HepG2 (cell line): ENCODE results near the gene ZFAND4. TPM values are rescaled to one million over a fixed set of nuclear protein-coding genes. Genes with fewer than 3 reads are reported as not detected.

Source experiments
- IKZF4 ChIP-seq: sonication (generic); formaldehyde crosslinking; IDR thresholded peaks from 2 replicates; pipeline ENCODE4 v1.5.1; 2020; ENCODE audit warnings: borderline replicate concordance, mild to moderate bottlenecking, low read depth, missing genetic modification reagents; ENCODE audit errors: not compliant biosample characterization
- IRX3 ChIP-seq: sonication (generic); formaldehyde crosslinking; IDR thresholded peaks from 2 replicates; pipeline ENCODE4 v1.8.1; 2023; ENCODE audit warnings: mild to moderate bottlenecking, low read depth, missing genetic modification reagents, borderline replicate concordance
- KLF9 ChIP-seq: IDR thresholded peaks from 2 replicates; pipeline ENCODE4 v1.6.1; 2016; ENCODE audit warnings: low read depth
- MED1 ChIP-seq: sonication (generic); formaldehyde crosslinking; IDR thresholded peaks from 2 replicates; pipeline ENCODE4 v1.4.0; 2020; ENCODE audit warnings: missing genetic modification reagents
- NFIC ChIP-seq: IDR thresholded peaks from 2 replicates; pipeline ENCODE4 v1.6.1; 2012; ENCODE audit warnings: mild to moderate bottlenecking, low read length, inconsistent platforms
- PBX3 ChIP-seq: sonication (generic); formaldehyde crosslinking; IDR thresholded peaks from 2 replicates; pipeline ENCODE4 v1.8.1; 2023; ENCODE audit warnings: missing genetic modification reagents, inconsistent platforms, borderline replicate concordance
- PHF21A ChIP-seq: sonication (generic); formaldehyde crosslinking; IDR thresholded peaks from 2 replicates; pipeline ENCODE4 v1.5.0; 2020; ENCODE audit warnings: mild to moderate bottlenecking, missing genetic modification reagents
- POLR2G ChIP-seq: fragments of 200-400 bp; formaldehyde crosslinking; IDR thresholded peaks from 2 replicates; pipeline ENCODE4 v1.6.1; 2018; ENCODE audit warnings: mild to moderate bottlenecking, low read depth, low read length, moderate library complexity
- RFX5 ChIP-seq: IDR thresholded peaks from 2 replicates; pipeline ENCODE4 v1.6.1; 2011; ENCODE audit warnings: low read depth, low read length, improper control_type of control experiment
- ZMAT3 ChIP-seq: sonication (generic); formaldehyde crosslinking; conservative IDR thresholded peaks from 2 replicates; pipeline ENCODE4 v1.7.0; 2021; ENCODE audit warnings: missing genetic modification reagents
- ZNF101 ChIP-seq: sonication (generic); formaldehyde crosslinking; IDR thresholded peaks from 2 replicates; pipeline ENCODE4 v1.4.0; 2020; ENCODE audit warnings: mild to moderate bottlenecking, low read depth, missing genetic modification reagents, borderline replicate concordance
- ZNF3 ChIP-seq: IDR thresholded peaks from 2 replicates; pipeline ENCODE4 v1.7.0; 2017; ENCODE audit warnings: inconsistent platforms
- ZNF354B ChIP-seq: sonication (generic); formaldehyde crosslinking; IDR thresholded peaks from 2 replicates; pipeline ENCODE4 v1.8.0; 2022; ENCODE audit warnings: mild to moderate bottlenecking, missing genetic modification reagents
- ZNF460 ChIP-seq: sonication (generic); formaldehyde crosslinking; IDR thresholded peaks from 2 replicates; pipeline ENCODE4 v1.5.1; 2020; ENCODE audit warnings: missing genetic modification reagents, mild to moderate bottlenecking, borderline replicate concordance
- ZSCAN29 ChIP-seq: sonication (generic); formaldehyde crosslinking; conservative IDR thresholded peaks from 2 replicates; pipeline ENCODE4 v1.4.0; 2020; ENCODE audit warnings: mild to moderate bottlenecking, missing genetic modification reagents
- polyA plus RNA-seq, 8 experiments: library from polyadenylated mRNA; depleted of rRNA in 3 of 8; stranded (reverse) in 7 of 8; unstranded in 1 of 8; fragments of >200 nt; fragmentation: Illumina TruSeq in 4 of 8; extraction: Trizol in 4 of 8; gene quantifications; 2 replicates each; pipeline versions ENCODE4 v1.2.1 to v1.2.3, GENCODE V29; 2011 to 2016; ENCODE audit warnings: low read depth in 4 of 8, missing spikeins in 1 of 8, mixed read lengths in 1 of 8; ENCODE audit not compliant: insufficient read depth in 1 of 8
- total RNA-seq, 5 experiments: library from RNA; depleted of rRNA; stranded (reverse); fragments of >200 nt; fragmentation: Illumina TruSeq; extraction: Trizol; gene quantifications; 2 replicates each; pipeline ENCODE4 v1.2.3, GENCODE V29; 2016; ENCODE audit warnings: low read depth in 1 of 5
- TF ChIP-seq, protein P1 (sequence below): sonication (generic); formaldehyde crosslinking; IDR thresholded peaks from 2 replicates; pipeline ENCODE4 v1.5.1; 2020; ENCODE audit warnings: missing genetic modification reagents, mild to moderate bottlenecking, borderline replicate concordance
- TF ChIP-seq, protein P2 (sequence below): sonication (generic); formaldehyde crosslinking; IDR thresholded peaks from 2 replicates; pipeline ENCODE4 v1.8.1; 2023; ENCODE audit warnings: mild to moderate bottlenecking, missing genetic modification reagents, borderline replicate concordance
- TF ChIP-seq, protein P3 (sequence below): sonication (generic); formaldehyde crosslinking; IDR thresholded peaks from 2 replicates; pipeline ENCODE4 v1.5.1; 2020; ENCODE audit warnings: missing genetic modification reagents, mild to moderate bottlenecking, borderline replicate concordance

The ZFAND4 gene
- total and polyA plus RNA-seq, 2 of the 13 experiments (the other 11 are each of a cell fraction or from before 2014, with no cell fraction given): 2.9 to 9.2 TPM

GRCh38 chr10:45672181-45673073, at the start of gene ZFAND4 (continued):
- TF ChIP-seq, protein P1, sequence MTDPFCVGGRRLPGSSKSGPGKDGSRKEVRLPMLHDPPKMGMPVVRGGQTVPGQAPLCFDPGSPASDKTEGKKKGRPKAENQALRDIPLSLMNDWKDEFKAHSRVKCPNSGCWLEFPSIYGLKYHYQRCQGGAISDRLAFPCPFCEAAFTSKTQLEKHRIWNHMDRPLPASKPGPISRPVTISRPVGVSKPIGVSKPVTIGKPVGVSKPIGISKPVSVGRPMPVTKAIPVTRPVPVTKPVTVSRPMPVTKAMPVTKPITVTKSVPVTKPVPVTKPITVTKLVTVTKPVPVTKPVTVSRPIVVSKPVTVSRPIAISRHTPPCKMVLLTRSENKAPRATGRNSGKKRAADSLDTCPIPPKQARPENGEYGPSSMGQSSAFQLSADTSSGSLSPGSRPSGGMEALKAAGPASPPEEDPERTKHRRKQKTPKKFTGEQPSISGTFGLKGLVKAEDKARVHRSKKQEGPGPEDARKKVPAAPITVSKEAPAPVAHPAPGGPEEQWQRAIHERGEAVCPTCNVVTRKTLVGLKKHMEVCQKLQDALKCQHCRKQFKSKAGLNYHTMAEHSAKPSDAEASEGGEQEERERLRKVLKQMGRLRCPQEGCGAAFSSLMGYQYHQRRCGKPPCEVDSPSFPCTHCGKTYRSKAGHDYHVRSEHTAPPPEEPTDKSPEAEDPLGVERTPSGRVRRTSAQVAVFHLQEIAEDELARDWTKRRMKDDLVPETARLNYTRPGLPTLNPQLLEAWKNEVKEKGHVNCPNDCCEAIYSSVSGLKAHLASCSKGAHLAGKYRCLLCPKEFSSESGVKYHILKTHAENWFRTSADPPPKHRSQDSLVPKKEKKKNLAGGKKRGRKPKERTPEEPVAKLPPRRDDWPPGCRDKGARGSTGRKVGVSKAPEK (CRISPR knock-in tag): no peak
- no peak for TF ChIP-seq IKZF4
- TF ChIP-seq POLR2G: peak; percentile 71; the same call in 1 of the 2 replicates
- TF ChIP-seq, protein P2, sequence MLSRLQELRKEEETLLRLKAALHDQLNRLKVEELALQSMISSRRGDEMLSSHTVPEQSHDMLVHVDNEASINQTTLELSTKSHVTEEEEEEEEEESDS: no peak
- peak; percentile 92 for TF ChIP-seq PHF21A
- no peak for TF ChIP-seq ZSCAN29 (CRISPR knock-in tag)
- TF ChIP-seq ZNF101 (CRISPR knock-in tag): no peak
- TF ChIP-seq ZNF354B (CRISPR knock-in tag): peak; percentile 43; the same call in 1 of the 2 replicates
- TF ChIP-seq IRX3 (CRISPR knock-in tag): no peak; the same call in 1 of the 2 replicates
- TF ChIP-seq MED1: peak; percentile 56
- TF ChIP-seq ZNF3 (CRISPR knock-in tag): peak; percentile 53; the same call in 1 of the 2 replicates
- no peak; the same call in 1 of the 2 replicates for TF ChIP-seq NFIC
- TF ChIP-seq PBX3 (CRISPR knock-in tag): 0 out of 2 replicates have a peak, but pooled peaks have one; percentile 60
- TF ChIP-seq ZMAT3 (CRISPR knock-in tag): no peak; the same call in 1 of the 2 replicates
- TF ChIP-seq RFX5: peak; percentile 99
- no peak for TF ChIP-seq ZNF460 (CRISPR knock-in tag)
- no peak for TF ChIP-seq KLF9
- TF ChIP-seq, protein P3, sequence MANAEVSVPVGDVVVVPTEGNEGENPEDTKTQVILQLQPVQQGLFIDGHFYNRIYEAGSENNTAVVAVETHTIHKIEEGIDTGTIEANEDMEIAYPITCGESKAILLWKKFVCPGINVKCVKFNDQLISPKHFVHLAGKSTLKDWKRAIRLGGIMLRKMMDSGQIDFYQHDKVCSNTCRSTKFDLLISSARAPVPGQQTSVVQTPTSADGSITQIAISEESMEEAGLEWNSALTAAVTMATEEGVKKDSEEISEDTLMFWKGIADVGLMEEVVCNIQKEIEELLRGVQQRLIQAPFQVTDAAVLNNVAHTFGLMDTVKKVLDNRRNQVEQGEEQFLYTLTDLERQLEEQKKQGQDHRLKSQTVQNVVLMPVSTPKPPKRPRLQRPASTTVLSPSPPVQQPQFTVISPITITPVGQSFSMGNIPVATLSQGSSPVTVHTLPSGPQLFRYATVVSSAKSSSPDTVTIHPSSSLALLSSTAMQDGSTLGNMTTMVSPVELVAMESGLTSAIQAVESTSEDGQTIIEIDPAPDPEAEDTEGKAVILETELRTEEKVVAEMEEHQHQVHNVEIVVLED (CRISPR knock-in tag): peak; percentile 87
